NCI-H1092 treated with DMSO at 0.1 percent for 48 hours (cell line): ENCODE results near the gene LHCGR.
A peak's percentile ranks its signal among the peaks of the same experiment; 100 is the strongest.
"Not testable (repeated sequence)": the region's sequence is repeated elsewhere in the genome, so short reads cannot be mapped to it uniquely, and the experiment has no call there.

Experiments
- DNase-seq: peaks from one replicate; lab custom pipeline; 2025; lab: John Stamatoyannopoulos, UW

LHCGR gene

GRCh38 chr2:48747319-48747718 is 8.2 kb downstream of the LHCGR start:
- DNase-seq: no peak

GRCh38 chr2:48739236-48739635 is 16.3 kb downstream of the LHCGR start:
- DNase-seq: not testable (repeated sequence)

DNA sequence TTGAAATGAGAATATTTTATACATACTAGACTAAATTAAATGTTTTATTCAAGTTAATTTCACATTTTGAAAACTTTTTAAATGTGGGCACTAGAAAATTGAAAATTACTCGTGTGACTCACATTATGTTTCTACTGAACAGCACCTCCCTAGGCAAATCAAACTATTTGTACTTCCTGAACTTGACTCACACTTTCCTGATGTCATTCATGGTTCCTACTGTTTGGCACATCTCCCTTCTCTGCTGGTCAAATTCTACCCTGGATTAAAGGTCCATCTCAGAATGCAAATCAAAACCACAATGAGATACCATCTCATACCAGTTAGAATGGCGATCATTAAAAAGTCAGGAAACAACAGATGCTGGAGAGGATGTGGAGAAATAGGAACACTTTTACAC is 16.7 kb downstream of the LHCGR start:
- no peak for DNase-seq

DNA sequence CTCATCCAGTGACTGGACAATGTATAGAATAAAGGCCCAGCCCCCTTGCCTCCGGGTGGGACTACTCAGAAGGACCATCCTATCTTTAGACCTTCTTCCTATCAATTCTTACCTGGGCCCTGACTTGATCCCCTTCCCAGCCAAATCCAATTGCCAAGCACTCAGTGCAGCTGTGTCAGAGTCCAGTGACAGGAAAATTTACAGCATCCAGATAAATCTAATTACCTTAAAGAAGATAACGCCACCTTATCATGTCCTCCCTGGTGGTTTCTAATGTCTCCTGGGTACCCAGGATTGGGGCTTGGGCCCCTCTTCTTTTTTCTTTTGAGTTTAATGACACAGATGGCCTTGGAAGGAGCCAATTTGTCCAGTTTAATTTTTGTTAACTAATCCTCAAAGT is 19.3 kb downstream of the LHCGR start:
- DNase-seq: no peak

GRCh38 chr2:48734576-48735303 is 20.8 kb downstream of the LHCGR start:
- no peak for DNase-seq

GRCh38 chr2:48733067-48733503 is 22.4 kb downstream of the LHCGR start:
- peak; percentile 81 for DNase-seq

- peak; percentile 33 for DNase-seq
These were observed 26.7 kb downstream of the LHCGR start for GRCh38 chr2:48728840-48729239.

DNA sequence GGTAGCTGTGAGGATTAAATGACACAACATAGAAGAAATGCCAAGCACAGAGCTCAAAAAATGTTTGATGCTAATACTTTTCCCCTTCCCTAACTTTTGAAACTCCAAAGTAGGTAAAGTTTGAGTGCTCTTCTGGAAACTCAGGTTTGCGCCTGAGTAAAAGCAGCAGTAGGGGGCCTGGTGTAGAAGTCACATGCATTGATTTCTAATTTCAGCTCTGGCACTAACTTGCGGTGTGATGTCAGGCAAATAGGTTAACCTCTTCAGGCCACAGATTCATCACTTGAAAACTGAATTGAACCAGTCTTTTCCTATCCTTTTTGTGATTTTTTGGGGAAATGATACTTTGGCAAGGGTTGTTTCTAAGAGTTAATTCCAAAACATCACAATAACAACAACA is 27.2 kb downstream of the LHCGR start:
- DNase-seq: no peak

DNA sequence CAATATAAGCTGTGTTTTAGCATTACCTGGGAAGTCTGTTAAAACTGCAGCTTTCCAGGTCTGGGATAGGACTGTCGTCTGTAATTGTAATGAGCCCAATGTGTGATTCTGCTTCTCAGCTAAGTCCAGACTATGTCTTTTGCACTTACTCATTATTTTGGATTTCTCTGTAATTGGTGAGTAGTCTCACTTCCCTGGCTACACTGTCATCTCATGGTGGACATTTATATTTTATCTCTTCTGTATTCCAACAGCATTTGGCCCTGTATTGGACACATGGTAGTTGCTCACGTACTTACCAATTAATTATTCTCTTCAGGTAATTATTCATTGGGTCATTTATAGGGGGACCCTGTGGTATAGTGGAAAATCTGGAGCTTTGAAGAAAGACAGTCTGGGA is 28.0 kb downstream of the LHCGR start:
- no peak for DNase-seq

- no peak for DNase-seq
These were observed 29.6 kb downstream of the LHCGR start for GRCh38 chr2:48725696-48726494.

DNA sequence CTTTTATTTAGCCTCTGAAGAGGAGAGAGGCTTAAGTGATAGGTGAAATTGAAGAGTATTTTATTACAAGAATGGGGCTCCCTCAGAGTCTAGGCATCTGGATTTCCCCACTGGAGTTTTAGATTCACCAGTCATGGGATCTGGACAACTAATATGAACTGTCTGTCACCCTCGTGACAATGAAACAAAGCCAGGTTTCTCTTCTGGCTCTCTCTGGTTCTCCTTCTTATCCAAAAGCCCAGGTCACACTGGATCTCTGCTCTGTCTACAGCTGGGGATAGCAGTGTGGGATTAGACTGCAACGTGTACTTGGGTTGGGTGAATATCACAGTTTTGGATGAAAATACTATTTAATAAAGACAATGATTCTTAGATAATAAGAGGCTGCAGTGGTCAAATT is 31.2 kb downstream of the LHCGR start:
- no peak for DNase-seq

DNA sequence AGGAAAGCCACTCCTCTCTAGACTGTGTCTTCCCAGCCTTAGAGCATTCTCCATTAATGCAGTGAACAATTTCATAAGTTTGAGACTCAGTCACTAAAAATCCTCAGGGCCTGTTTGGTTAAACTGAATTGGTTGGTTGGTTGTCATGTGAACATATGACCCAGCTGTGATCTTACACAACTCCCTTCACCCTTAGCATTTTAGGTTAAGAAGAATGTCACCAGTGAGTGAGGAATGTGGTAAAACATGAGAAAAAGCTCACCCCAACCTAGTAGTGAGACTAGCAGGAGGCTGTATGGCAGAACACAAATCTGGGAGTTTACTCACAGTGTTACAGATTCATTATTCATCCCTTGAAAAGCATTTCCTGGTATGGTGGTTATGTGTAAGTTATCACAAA is 32.4 kb downstream of the LHCGR start:
- DNase-seq: no peak

- DNase-seq: no peak
These were observed 33.1 kb downstream of the LHCGR start for GRCh38 chr2:48722391-48722790.

- DNase-seq: no peak
These were observed 34.4 kb downstream of the LHCGR start for GRCh38 chr2:48721158-48721557.

GRCh38 chr2:48719480-48720177 is 35.9 kb downstream of the LHCGR start:
- DNase-seq: peak; percentile 26

- DNase-seq: no peak
These were observed 37.7 kb downstream of the LHCGR start for GRCh38 chr2:48717846-48718245.

GRCh38 chr2:48715956-48716355 is 39.6 kb downstream of the LHCGR start:
- no peak for DNase-seq

DNA sequence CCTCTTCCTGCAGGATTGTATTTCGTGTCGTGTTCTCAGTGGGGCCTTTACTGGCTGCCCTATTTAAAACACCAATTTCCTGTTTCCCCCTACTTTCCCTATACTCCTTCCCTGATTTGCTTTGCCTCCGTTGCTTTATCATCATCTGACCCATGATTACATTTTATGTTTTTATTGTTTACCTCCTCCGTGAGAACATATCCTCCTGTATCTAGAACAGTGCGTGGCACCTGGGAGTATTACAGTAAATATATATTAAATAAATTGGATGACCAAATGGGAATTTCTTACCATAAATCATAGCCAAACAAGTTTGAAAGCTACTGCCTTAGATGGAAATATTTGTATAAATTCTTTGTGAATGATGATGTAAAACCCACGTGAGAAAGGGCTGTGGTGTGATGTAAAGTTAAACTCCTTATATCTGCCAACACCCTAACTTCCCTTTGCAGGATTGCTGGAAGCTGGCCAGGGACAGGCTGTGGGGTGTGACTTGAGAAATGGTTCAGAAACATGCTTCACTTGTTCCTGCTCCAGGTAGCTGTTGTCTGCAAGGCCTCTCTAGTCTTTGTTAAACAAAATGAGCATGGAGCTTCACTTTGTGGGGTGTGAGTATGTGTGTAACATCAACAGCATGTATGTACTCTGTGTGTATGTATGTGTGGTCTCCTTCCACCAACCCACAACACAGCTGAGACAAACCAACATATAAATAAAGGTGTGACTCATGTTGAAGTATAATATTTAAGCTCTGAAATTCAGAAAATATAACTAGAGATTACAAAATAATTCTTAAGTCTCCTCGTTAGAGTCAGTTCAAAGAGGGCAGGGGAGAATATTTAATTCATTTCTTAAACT is 40.3 kb downstream of the LHCGR start:
- DNase-seq: no peak

DNA sequence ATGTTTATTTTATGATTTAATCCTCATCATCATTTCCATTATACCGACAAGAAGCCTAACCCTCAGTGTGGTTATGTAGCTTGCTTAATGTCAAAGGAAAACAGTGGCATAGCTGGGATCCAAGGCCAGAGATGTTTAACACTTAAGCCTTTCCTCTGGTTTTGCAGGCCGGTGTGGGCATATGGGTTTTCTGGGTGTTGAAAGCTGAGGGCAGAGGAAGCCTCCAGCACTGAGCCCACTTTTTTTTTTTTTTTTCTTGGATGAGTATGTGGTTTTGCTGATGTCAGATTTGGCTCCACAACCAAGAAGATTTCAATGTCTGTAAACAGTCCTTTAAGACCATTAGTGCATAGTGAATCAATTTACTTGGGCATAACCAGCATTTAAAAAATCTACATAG is 41.3 kb downstream of the LHCGR start:
- no peak for DNase-seq

- no peak for DNase-seq
These were observed 41.9 kb downstream of the LHCGR start for GRCh38 chr2:48713647-48714046.

- no peak for DNase-seq
These were observed 43.4 kb downstream of the LHCGR start for GRCh38 chr2:48712151-48712550.

DNA sequence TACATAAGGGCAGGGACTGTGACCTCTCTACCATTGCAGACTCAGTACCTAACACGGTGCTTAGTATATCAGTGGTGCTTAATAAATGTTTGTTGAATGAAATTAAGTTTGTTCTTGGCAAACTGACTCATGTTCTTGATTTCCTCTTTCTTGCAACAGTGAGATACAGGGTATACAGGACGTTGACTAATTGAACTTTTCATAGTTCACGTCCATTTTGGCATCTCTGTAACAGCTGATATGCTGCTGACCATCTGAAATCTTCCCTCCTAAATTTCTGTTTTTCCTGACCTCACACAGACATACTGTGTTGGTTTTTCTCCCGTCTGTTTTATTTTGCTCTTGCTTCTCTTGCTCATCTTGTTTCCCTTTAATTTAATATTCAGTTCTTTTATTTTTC is 44.2 kb downstream of the LHCGR start:
- DNase-seq: no peak
